Spinal cord (tissue), 10 donors: Measurements from ENCODE around the gene ZIC1. TPM values are rescaled to one million over a fixed set of nuclear protein-coding genes. Genes with fewer than 3 reads are reported as not detected.

Experiments used
- DNase-seq, 6 donors: peaks; one replicate each; pipeline versions ENCODE4 v3.0.0 to v3.0.0-alpha.2; 2013 to 2015; ENCODE audit warnings: low spot score in 6 of 6, low read depth in 4 of 6
- H3K27ac ChIP-seq: one replicate; pipeline ENCODE4 v1.5.1; 2013; ENCODE audit warnings: low read depth, low read length, control low read depth
- H3K27me3 ChIP-seq: one replicate; pipeline ENCODE4 v1.6.1; 2013; ENCODE audit warnings: low read length; ENCODE audit not compliant: control insufficient read depth, insufficient read depth
- H3K36me3 ChIP-seq: one replicate; pipeline ENCODE4 v1.6.1; 2013; ENCODE audit warnings: low read length; ENCODE audit not compliant: control insufficient read depth, insufficient read depth
- H3K4me1 ChIP-seq: one replicate; pipeline ENCODE4 v1.6.1; 2013; ENCODE audit warnings: low read length; ENCODE audit not compliant: control insufficient read depth, insufficient read depth
- H3K4me3 ChIP-seq: one replicate; pipeline ENCODE4 v1.5.1; 2013; ENCODE audit warnings: low read depth, low read length, control low read depth
- H3K9me3 ChIP-seq: one replicate; pipeline ENCODE4 v1.6.1; 2013; ENCODE audit warnings: low read length; ENCODE audit not compliant: control insufficient read depth, insufficient read depth
- WGBS: methylation state at CpG from one replicate; pipeline ENCODE4 v1.1.5; 2013; ENCODE audit warnings: missing lambda C conversion rate; ENCODE audit not compliant: insufficient coverage; 5-methylcytosine and 5-hydroxymethylcytosine counted together
- long read RNA-seq, 4 donors: transcript quantifications; one replicate each; lab custom pipeline, GENCODE V29; 2026
- polyA plus RNA-seq, 2 donors: library from polyadenylated mRNA; unstranded; fragments of 120-200 nt; gene quantifications; one replicate each; pipeline ENCODE4 v1.2.1, GENCODE V29; 2013; ENCODE audit not compliant: insufficient read length in 2 of 2
- total RNA-seq, 2 donors: library from RNA; depleted of rRNA in 1 of 2; stranded (reverse); fragments of 120-200 nt in 1 of 2; fragments of >200 nt in 1 of 2; gene quantifications; one replicate each; pipeline versions ENCODE4 v1.2.3 to v1.2.4, GENCODE V29; 2013 to 2014
- donor health status: healthy.

The ZIC1 gene
- total RNA-seq (100 to 1,000 TPM in 1 of 2 donors, 10 to 100 TPM in 1; 87.2 to 514 TPM), polyA plus RNA-seq (100 to 1,000 TPM; 207 to 279 TPM)
- long read RNA-seq, donor 1, full-length matches to known transcripts, result 154 of 174 reads
- long read RNA-seq, donor 1, partial matches to known transcripts, result 20 of 174 reads
- long read RNA-seq, donor 1, other reads (novel, unspliced or antisense), result 0 of 174 reads
- long read RNA-seq, donor 2, full-length matches to known transcripts, result 49 of 54 reads
- long read RNA-seq, donor 2, partial matches to known transcripts, result 5 of 54 reads
- long read RNA-seq, donor 2, other reads (novel, unspliced or antisense), result 0 of 54 reads
- long read RNA-seq, donor 3, full-length matches to known transcripts, result 47 of 112 reads
- long read RNA-seq, donor 3, partial matches to known transcripts, result 65 of 112 reads
- long read RNA-seq, donor 3, other reads (novel, unspliced or antisense), result 0 of 112 reads
- long read RNA-seq, donor 4, result 0 reads

- DNase-seq, result peak in 4 of 6 donors; percentile 72 to 97 (median 86)
- Histone ChIP-seq H3K27me3 (peaks cover 98% of the 10 kb centered on the region), H3K4me3 (peak within 1 kb of the TSS; percentile 80), H3K4me1 (peaks cover 60% of the 10 kb centered on the region), H3K27ac (peak within 1 kb of the TSS; percentile 97), H3K36me3 (peaks cover 26% of the 10 kb centered on the region), H3K9me3 (no peaks in the 10 kb centered on the region)
- under 1% methylated on average over 55 of the region's 80 CpGs for WGBS
Observed at GRCh38 chr3:147409143-147410115, at the start of gene ZIC1. TSS of gene ZIC1 (plus strand) at chr3:147409365. CDS start at chr3:147410113, 748 bp downstream.

GRCh38 chr3:147360051-147360439 lies 49.1 kb upstream of the ZIC1 start:
- Histone ChIP-seq H3K9me3 (peaks cover 3% of the 10 kb centered on the region), H3K4me3 (no peak overlapping the region), H3K4me1 (peaks cover 19% of the 10 kb centered on the region), H3K27ac (peak overlapping the region; percentile 73), H3K36me3 (no peaks in the 10 kb centered on the region), H3K27me3 (peaks cover 90% of the 10 kb centered on the region)
- 66% methylated on average over 4 of the region's 5 CpGs for WGBS
- no peak for DNase-seq

DNA sequence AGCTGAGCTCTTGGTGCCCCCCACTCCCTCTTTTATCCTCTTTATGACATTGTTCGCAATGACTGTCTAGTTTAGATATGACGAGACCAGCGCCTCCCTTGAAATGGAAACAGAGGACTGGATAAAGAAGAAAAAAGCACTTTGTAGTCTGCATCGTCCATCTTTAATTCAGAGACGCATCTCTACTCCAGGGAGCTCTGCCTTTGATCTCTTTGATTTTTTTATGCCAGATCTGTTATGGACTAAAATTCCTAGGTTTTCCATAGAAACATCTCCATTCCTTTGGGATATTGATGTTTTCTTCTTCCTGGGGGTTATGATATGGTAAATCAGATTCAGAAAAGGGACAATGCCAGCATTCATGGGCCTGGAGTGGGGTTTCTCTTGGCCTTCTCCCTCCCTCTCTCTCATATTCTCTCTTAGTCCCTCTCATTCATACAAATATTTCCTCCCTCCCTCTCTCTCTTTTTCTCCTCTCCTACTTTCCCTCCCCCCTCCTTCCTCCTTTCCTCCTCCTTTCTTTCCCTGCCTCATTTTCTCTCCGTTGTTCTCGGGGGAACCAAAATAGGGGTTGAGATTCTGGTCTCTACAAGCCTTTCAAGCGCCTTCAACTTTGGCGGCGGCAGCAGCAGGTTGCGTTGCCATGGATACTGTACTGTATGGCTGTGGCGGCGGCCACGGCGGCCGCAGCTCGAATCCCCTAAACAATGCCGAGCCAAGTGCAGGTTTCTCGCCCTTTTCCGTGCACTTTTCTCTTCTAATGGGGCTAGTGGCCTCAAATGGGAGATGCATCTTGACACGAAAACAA lies 48.3 kb upstream of the ZIC1 start:
- peak overlapping the region; percentile 19 for H3K4me3 ChIP-seq
- WGBS, result 0% methylated on average over 15 of the region's 21 CpGs
- peak overlapping the region; percentile 73 for H3K27ac ChIP-seq
- H3K27me3 ChIP-seq, result peaks cover 90% of the 10 kb centered on the region
- no peaks in the 10 kb centered on the region for H3K36me3 ChIP-seq
- peaks cover 3% of the 10 kb centered on the region for H3K9me3 ChIP-seq
- H3K4me1 ChIP-seq, result peaks cover 19% of the 10 kb centered on the region
- peak in 4 of 6 donors; percentile 56 to 95 (median 75) for DNase-seq

- H3K9me3 ChIP-seq, result peaks cover 3% of the 10 kb centered on the region
- H3K4me1 ChIP-seq, result peaks cover 19% of the 10 kb centered on the region
- 14% methylated on average over 4 of the region's 12 CpGs for whole genome bisulfite sequencing
- peak in 1 of 6 donors; percentile 58 for DNase-seq
- peak overlapping the region; percentile 73 for H3K27ac ChIP-seq
- peak overlapping the region; percentile 19 for H3K4me3 ChIP-seq
- peaks cover 82% of the 10 kb centered on the region for H3K27me3 ChIP-seq
- H3K36me3 ChIP-seq, result no peaks in the 10 kb centered on the region
Observed at GRCh38 chr3:147361454-147362420, 47.4 kb upstream of the ZIC1 start.

DNA sequence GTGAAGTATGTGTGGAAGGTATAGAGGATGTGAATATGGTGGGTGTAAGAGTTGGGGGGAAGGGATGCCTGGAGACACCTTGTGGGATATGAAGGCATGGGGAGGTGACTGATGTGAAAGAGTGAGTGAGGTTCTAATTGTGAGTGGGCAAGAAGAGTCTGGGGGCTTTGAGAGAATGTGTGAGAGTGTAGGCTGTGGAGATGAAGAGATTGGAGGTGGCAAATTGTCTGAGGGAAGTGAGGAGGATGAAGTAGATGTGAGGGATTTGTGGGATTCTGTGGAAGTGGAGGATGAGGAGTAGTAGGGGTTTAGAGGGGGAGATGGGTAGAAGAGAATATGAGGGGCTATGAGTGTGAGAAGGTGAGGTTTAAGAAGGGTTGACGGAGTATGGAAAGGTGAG lies 44.4 kb upstream of the ZIC1 start:
- no peak overlapping the region for H3K27ac ChIP-seq
- DNase-seq, result no peak
- WGBS, result 85% methylated on average over 1 of the region's 1 CpG
- H3K9me3 ChIP-seq, result no peaks in the 10 kb centered on the region
- no peak overlapping the region for H3K4me3 ChIP-seq
- H3K27me3 ChIP-seq, result peaks cover 81% of the 10 kb centered on the region
- peaks cover 11% of the 10 kb centered on the region for H3K4me1 ChIP-seq
- no peaks in the 10 kb centered on the region for H3K36me3 ChIP-seq

DNA sequence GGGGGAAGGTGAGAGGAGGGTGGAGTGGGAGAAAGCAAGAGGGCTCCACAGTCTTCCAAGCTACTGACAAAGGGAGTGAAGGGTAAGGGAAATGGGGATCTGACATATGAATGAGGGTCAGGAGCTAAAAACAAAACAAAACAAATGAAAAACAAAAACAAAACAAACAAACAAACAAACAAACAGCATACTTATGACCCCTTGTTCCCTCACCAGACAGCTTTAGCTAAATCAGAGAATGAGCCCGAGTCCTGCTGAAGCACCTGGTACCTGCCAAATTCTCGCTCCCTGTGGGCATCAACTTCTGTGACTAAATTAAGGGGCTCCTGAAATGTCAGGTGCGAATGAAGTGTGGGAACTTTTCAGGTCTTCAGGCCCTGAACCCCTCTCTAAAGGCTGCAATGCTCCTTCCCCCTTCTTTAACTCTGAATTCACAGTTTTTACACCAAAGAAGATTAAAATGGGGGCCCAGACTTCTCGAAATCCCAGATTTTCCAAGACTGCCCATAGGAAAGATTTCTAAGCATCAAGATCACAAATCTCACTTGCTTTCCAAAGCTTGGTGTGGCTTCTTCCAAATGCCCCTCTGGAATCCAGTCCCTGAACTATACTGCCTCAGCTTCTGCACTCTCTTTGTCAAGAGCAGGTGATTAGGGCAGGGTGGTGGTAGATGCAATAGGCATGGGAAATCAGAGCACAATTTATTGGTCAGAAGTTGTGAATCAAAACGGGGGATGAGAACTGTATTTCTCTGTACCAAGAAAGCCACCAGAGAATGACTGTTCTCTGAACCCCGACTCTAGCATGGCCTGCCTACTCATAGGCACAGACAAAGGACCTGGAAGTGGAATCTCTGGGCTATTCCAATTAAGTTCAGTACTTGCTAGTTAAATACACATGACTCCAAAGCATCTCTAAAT lies 43.7 kb upstream of the ZIC1 start:
- WGBS, result 90% methylated on average over 3 of the region's 6 CpGs
- H3K9me3 ChIP-seq, result no peaks in the 10 kb centered on the region
- peaks cover 11% of the 10 kb centered on the region for H3K4me1 ChIP-seq
- DNase-seq, result no peak
- no peak overlapping the region for H3K4me3 ChIP-seq
- H3K27ac ChIP-seq, result no peak overlapping the region
- H3K27me3 ChIP-seq, result peaks cover 81% of the 10 kb centered on the region
- no peaks in the 10 kb centered on the region for H3K36me3 ChIP-seq

DNA sequence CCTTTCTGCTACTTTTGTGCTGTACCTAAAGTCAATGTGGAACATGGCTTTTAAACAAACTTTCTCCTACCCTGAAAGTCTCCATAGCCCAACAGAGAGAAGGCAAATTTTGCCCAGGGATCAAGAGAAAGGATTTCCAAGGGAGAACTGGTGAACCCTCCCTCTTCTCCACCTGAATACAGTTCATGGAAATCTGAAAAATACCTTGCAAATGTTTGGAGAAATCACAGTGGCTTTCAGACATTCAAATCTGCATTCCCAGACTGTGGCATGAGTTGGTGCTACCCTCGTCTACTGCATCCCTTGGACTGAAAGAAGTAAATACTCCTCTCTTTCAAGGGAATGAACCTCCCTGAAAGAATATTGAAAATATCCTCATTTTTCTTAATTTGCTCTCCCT lies 41.5 kb upstream of the ZIC1 start:
- Histone ChIP-seq H3K4me1 (no peaks in the 10 kb centered on the region), H3K9me3 (no peaks in the 10 kb centered on the region), H3K27me3 (peaks cover 85% of the 10 kb centered on the region), H3K4me3 (peak overlapping the region; percentile 44), H3K36me3 (no peaks in the 10 kb centered on the region), H3K27ac (peak overlapping the region; percentile 87)
- DNase-seq, result no peak
- WGBS, result no CpG with 5 or more reads among the region's 1 CpG

DNA sequence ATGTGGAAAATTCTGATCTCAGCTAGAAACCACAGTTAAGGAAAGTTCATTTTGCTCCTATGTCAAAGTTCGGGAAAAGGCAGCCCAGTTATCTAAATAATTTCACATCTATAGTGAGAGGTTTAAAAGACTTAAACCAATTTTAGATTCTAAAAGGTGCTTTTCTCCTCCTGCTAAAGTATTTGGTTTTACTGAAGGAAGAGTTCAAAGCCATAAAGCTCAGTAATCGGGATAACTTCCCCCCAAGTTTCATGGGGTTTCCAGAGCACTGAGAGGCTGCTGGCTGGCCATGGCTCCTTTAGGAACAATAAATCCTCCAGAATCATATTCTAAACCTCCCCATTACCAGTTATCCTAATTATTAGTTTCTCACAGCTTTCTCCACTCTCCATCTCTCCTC lies 41.0 kb upstream of the ZIC1 start:
- no peak for DNase-seq
- peak overlapping the region; percentile 44 for H3K4me3 ChIP-seq
- 0% methylated on average over 1 of the region's 2 CpGs for WGBS
- no peaks in the 10 kb centered on the region for H3K36me3 ChIP-seq
- peak overlapping the region; percentile 87 for H3K27ac ChIP-seq
- no peaks in the 10 kb centered on the region for H3K9me3 ChIP-seq
- peaks cover 89% of the 10 kb centered on the region for H3K27me3 ChIP-seq
- no peaks in the 10 kb centered on the region for H3K4me1 ChIP-seq
